IMR-90 (cell line): ENCODE measurements around the gene SYNE2. TPM values are rescaled to one million over a fixed set of nuclear protein-coding genes. Genes with fewer than 3 reads are reported as not detected.

Experiments used
- ATAC-seq: fragments of 200-7000 bp; cut with Tn5 transposase; 2 replicates; pipeline ENCODE4 v1.9.1; 2020; ENCODE audit warnings: low read depth, mild to moderate bottlenecking, moderate library complexity
- BruUV-seq: library from RNA; stranded (reverse); fragments of 400-500 nt; replicated peaks from 2 replicates; lab custom pipeline; 2021; lab: Mats Ljungman, UMichigan
- CTCF ChIA-PET: fragments of 300-600 bp; formaldehyde crosslinking; extraction: SDS; loops from one replicate; lab custom pipeline; 2021; ENCODE audit warnings: antibody characterized with exemption; lab: Yijun Ruan, JAX
- POLR2A ChIA-PET: fragments of 300-600 bp; sonication (Branson Sonifier 250); formaldehyde crosslinking; loops from one replicate; lab custom pipeline; 2022; ENCODE audit warnings: antibody characterized with exemption; ENCODE audit not compliant: unreplicated experiment; lab: Charles Lee
- DNase-seq: peaks from one replicate; pipeline ENCODE4 v3.0.0; 2013
- H2AFZ ChIP-seq: replicated peaks from 2 replicates; pipeline ENCODE3; 2013; ENCODE audit warnings: low read length, mild to moderate bottlenecking; ENCODE audit not compliant: poor library complexity
- H2AK5ac ChIP-seq: 2 replicates; pipeline ENCODE4 v1.6.1; 2013; ENCODE audit warnings: low read depth, low read length, inconsistent platforms
- H2AK9ac ChIP-seq: replicated peaks from 2 replicates; pipeline ENCODE3; 2013; ENCODE audit warnings: mild to moderate bottlenecking, low read depth, low read length, moderate library complexity; ENCODE audit not compliant: poor library complexity
- H2BK120ac ChIP-seq: 2 replicates; pipeline ENCODE4 v1.6.1; 2013; ENCODE audit warnings: low read depth, low read length, inconsistent platforms
- H2BK15ac ChIP-seq: 3 replicates; pipeline ENCODE4 v1.6.1; 2013; ENCODE audit warnings: low read depth, low read length, inconsistent platforms
- H2BK20ac ChIP-seq: 2 replicates; pipeline ENCODE4 v1.6.1; 2013; ENCODE audit warnings: low read depth, mild to moderate bottlenecking, inconsistent platforms, low read length, moderate library complexity
- H2BK5ac ChIP-seq: 2 replicates; pipeline ENCODE4 v1.6.1; 2013; ENCODE audit warnings: mild to moderate bottlenecking, low read depth, low read length, inconsistent platforms; ENCODE audit not compliant: poor library complexity, severe bottlenecking
- H3K14ac ChIP-seq: replicated peaks from 2 replicates; pipeline ENCODE4 v1.6.1; 2013; ENCODE audit warnings: low read depth, low read length, inconsistent platforms
- H3K18ac ChIP-seq: 2 replicates; pipeline ENCODE4 v1.6.1; 2013; ENCODE audit warnings: low read depth, low read length, control low read depth
- H3K23ac ChIP-seq: 2 replicates; pipeline ENCODE4 v1.6.1; 2013; ENCODE audit warnings: low read depth, low read length, inconsistent platforms
- H3K27ac ChIP-seq: 2 replicates; pipeline ENCODE4 v1.5.1; 2013; ENCODE audit warnings: mild to moderate bottlenecking, control low read depth, low read length; ENCODE audit not compliant: insufficient read depth
- H3K27me3 ChIP-seq: 2 replicates; pipeline ENCODE4 v1.6.1; 2013; ENCODE audit warnings: low read length; ENCODE audit not compliant: control insufficient read depth, insufficient read depth
- H3K36me3 ChIP-seq: 2 replicates; pipeline ENCODE4 v1.6.1; 2013; ENCODE audit warnings: low read length, mixed read lengths; ENCODE audit not compliant: control insufficient read depth, insufficient read depth
- H3K4ac ChIP-seq: 2 replicates; pipeline ENCODE4 v1.6.1; 2013; ENCODE audit warnings: low read depth, low read length, inconsistent platforms
- H3K4me1 ChIP-seq: 2 replicates; pipeline ENCODE4 v1.6.1; 2013; ENCODE audit warnings: low read length, mixed read lengths; ENCODE audit not compliant: control insufficient read depth, insufficient read depth
- H3K4me2 ChIP-seq: 2 replicates; pipeline ENCODE4 v1.6.1; 2013; ENCODE audit warnings: low read depth, mild to moderate bottlenecking, control low read depth, low read length, moderate library complexity
- H3K4me3 ChIP-seq: 2 replicates; pipeline ENCODE4 v1.5.1; 2013; ENCODE audit warnings: low read depth, mild to moderate bottlenecking, control low read depth, low read length, moderate library complexity; ENCODE audit not compliant: insufficient read depth
- H3K56ac ChIP-seq: 2 replicates; pipeline ENCODE4 v1.6.1; 2013; ENCODE audit warnings: low read length, inconsistent platforms; ENCODE audit not compliant: insufficient read depth; ENCODE audit errors: extremely low read depth
- H3K79me1 ChIP-seq, 2 experiments: 2 replicates each; pipeline ENCODE4 v1.6.1; 2013; ENCODE audit warnings: low read length in 2 of 2, inconsistent platforms in 1 of 2, low read depth in 1 of 2
- H3K9ac ChIP-seq: 2 replicates; pipeline ENCODE4 v1.6.1; 2013; ENCODE audit warnings: low read depth, low read length, control low read depth
- H3K9me1 ChIP-seq: 2 replicates; pipeline ENCODE4 v1.6.1; 2013; ENCODE audit warnings: low read length, inconsistent platforms; ENCODE audit not compliant: insufficient read depth
- H3K9me3 ChIP-seq: 2 replicates; pipeline ENCODE4 v1.6.1; 2013; ENCODE audit warnings: low read length; ENCODE audit not compliant: control insufficient read depth, insufficient read depth
- H4K20me1 ChIP-seq: 2 replicates; pipeline ENCODE4 v1.6.1; 2013; ENCODE audit warnings: low read length, inconsistent platforms; ENCODE audit not compliant: insufficient read depth
- H4K5ac ChIP-seq: 2 replicates; pipeline ENCODE4 v1.6.1; 2013; ENCODE audit warnings: mild to moderate bottlenecking, low read depth, low read length, control low read depth
- H4K8ac ChIP-seq, 2 experiments: 2 replicates each; pipeline ENCODE4 v1.6.1; 2013; ENCODE audit warnings: low read depth in 2 of 2, low read length in 2 of 2, control low read depth in 1 of 2, inconsistent platforms in 1 of 2
- H4K91ac ChIP-seq: 2 replicates; pipeline ENCODE4 v1.6.1; 2013; ENCODE audit warnings: low read depth, low read length, inconsistent platforms; ENCODE audit not compliant: insufficient read depth
- BHLHE40 ChIP-seq: fragments of 150-350 bp; IDR thresholded peaks from 2 replicates; pipeline ENCODE4 v1.6.1; 2016; ENCODE audit warnings: mild to moderate bottlenecking, low read depth, low read length
- CEBPB ChIP-seq: IDR thresholded peaks from 2 replicates; pipeline ENCODE4 v1.6.1; 2012; ENCODE audit warnings: low read depth, low read length, improper control_type of control experiment
- CHD1 ChIP-seq: IDR thresholded peaks from 2 replicates; pipeline ENCODE4 v1.6.1; 2012; ENCODE audit warnings: low read depth, low read length, improper control_type of control experiment
- CTCF ChIP-seq: conservative IDR thresholded peaks from 2 replicates; pipeline ENCODE4 v1.5.1; 2012; ENCODE audit warnings: mild to moderate bottlenecking, low read depth, low read length, improper control_type of control experiment
- ELK1 ChIP-seq: fragments of 150-350 bp; IDR thresholded peaks from 2 replicates; pipeline ENCODE4 v1.6.1; 2016; ENCODE audit warnings: low read depth, mild to moderate bottlenecking, low read length, moderate library complexity, borderline replicate concordance
- FOS ChIP-seq: fragments of 150-350 bp; IDR thresholded peaks from 2 replicates; pipeline ENCODE4 v1.6.1; 2016; ENCODE audit warnings: low read depth, low read length
- MAFK ChIP-seq: IDR thresholded peaks from 2 replicates; pipeline ENCODE4 v1.6.1; 2012; ENCODE audit warnings: low read depth, low read length, improper control_type of control experiment
- MAZ ChIP-seq: IDR thresholded peaks from 2 replicates; pipeline ENCODE4 v1.6.1; 2012; ENCODE audit warnings: low read depth, mild to moderate bottlenecking, low read length, improper control_type of control experiment, moderate library complexity, borderline replicate concordance
- MXI1 ChIP-seq: IDR thresholded peaks from 2 replicates; pipeline ENCODE4 v1.6.1; 2012; ENCODE audit warnings: low read depth, mild to moderate bottlenecking, low read length, moderate library complexity, borderline replicate concordance
- NFE2L2 ChIP-seq: fragments of 150-350 bp; IDR thresholded peaks from 2 replicates; pipeline ENCODE4 v1.6.1; 2016; ENCODE audit warnings: low read depth, mild to moderate bottlenecking, low read length
- POLR2A ChIP-seq: IDR thresholded peaks from 2 replicates; pipeline ENCODE4 v1.6.1; 2012; ENCODE audit warnings: mild to moderate bottlenecking, low read depth, low read length
- RAD21 ChIP-seq: IDR thresholded peaks from 2 replicates; pipeline ENCODE4 v1.6.1; 2012; ENCODE audit warnings: low read length, improper control_type of control experiment
- RCOR1 ChIP-seq: IDR thresholded peaks from 2 replicates; pipeline ENCODE4 v1.6.1; 2012; ENCODE audit warnings: mild to moderate bottlenecking, low read length, improper control_type of control experiment; ENCODE audit not compliant: insufficient replicate concordance
- RFX5 ChIP-seq: IDR thresholded peaks from 2 replicates; pipeline ENCODE4 v1.8.0; 2012; ENCODE audit warnings: low read depth, mild to moderate bottlenecking, low read length, moderate library complexity
- SMC3 ChIP-seq: fragments of 150-350 bp; IDR thresholded peaks from 2 replicates; pipeline ENCODE4 v1.6.1; 2016; ENCODE audit warnings: low read depth, mild to moderate bottlenecking, antibody characterized with exemption, low read length, moderate library complexity
- USF2 ChIP-seq: fragments of 150-350 bp; IDR thresholded peaks from 2 replicates; pipeline ENCODE4 v1.6.1; 2017; ENCODE audit warnings: mild to moderate bottlenecking, antibody characterized with exemption, low read length, low read depth
- WGBS, 2 experiments: methylation state at CpG; one replicate each; pipeline versions ENCODE4 v1.1.5 to v1.1.7; 2013; ENCODE audit warnings: missing lambda C conversion rate in 2 of 2; ENCODE audit not compliant: insufficient read length in 1 of 2; ENCODE audit errors: extremely low coverage in 2 of 2; 5-methylcytosine and 5-hydroxymethylcytosine counted together
- dilution Hi-C: fragments of 300-500 bp; cut with HindIII; formaldehyde crosslinking; loops from one replicate; pipeline ENCODE4 v1.14.3; 2018; ENCODE audit warnings: low sequenced_read_pairs; ENCODE audit not compliant: unreplicated experiment
- in situ Hi-C: fragments of 300-500 bp; cut with MboI; formaldehyde crosslinking; loops from 3 replicates; pipeline ENCODE4 v1.14.3; 2019; ENCODE audit warnings: low sequenced_read_pairs, inconsistent platforms, mixed read lengths
- intact Hi-C: fragments of 100-400 bp; cut with micrococcal nuclease; formaldehyde crosslinking; loops from 2 replicates; pipeline ENCODE4 v1.10.0; 2022
- polyA plus RNA-seq, 3 experiments: library from polyadenylated mRNA; depleted of rRNA; stranded (reverse); fragments of >200 nt; gene quantifications; 2 replicates each; pipeline ENCODE4 v1.2.3, GENCODE V29; 2012; ENCODE audit warnings: low replicate concordance in 1 of 3
- total RNA-seq: library from RNA; depleted of rRNA; stranded (reverse); fragments of >200 nt; gene quantifications from 2 replicates; pipeline ENCODE4 v1.2.3, GENCODE V29; 2012

Gene SYNE2
- total and polyA plus RNA-seq, 2 of the 4 experiments (the other 2 are of a cell fraction), result 5.2 to 28.9 TPM

- no peak for ATAC-seq
- H3K18ac ChIP-seq, result no peak overlapping the region
- H2BK15ac ChIP-seq, result no peak overlapping the region
- no peak overlapping the region for H3K27ac ChIP-seq
- no peaks in the 10 kb centered on the region for H3K9me3 ChIP-seq
- H3K56ac ChIP-seq, result no peak overlapping the region
- peaks cover 8% of the 10 kb centered on the region for H3K4me1 ChIP-seq
- H3K9me1 ChIP-seq, result peaks cover 11% of the 10 kb centered on the region
- no peak overlapping the region for H3K4me3 ChIP-seq
- intact Hi-C loops, result no loop called here
- POLR2A ChIA-PET, result no interaction called here
- H4K5ac ChIP-seq, result no peak overlapping the region
- H2BK5ac ChIP-seq, result no peak overlapping the region
- no peak overlapping the region for H3K9ac ChIP-seq
- TF ChIP-seq ELK1 (no peak), SMC3 (no peak), RCOR1 (no peak), MAFK (no peak), RAD21 (no peak), RFX5 (no peak), CEBPB (no peak), CHD1 (no peak), NFE2L2 (no peak), MXI1 (no peak), BHLHE40 (no peak), USF2 (no peak), POLR2A (no peak), FOS (no peak), MAZ (no peak), CTCF (no peak)
- no peak overlapping the region for H2BK120ac ChIP-seq
- no CpG with 5 or more reads among the region's 2 CpGs for WGBS, 2 experiments
- H2AFZ ChIP-seq, result no peak overlapping the region
- CTCF ChIA-PET, result no interaction called here
- H3K36me3 ChIP-seq, result no peaks in the 10 kb centered on the region
- H3K14ac ChIP-seq, result no peak overlapping the region
- dilution Hi-C loops, result no loop called here
- H3K23ac ChIP-seq, result no peak overlapping the region
- H3K4me2 ChIP-seq, result no peak overlapping the region
- no peaks in the 10 kb centered on the region for H4K20me1 ChIP-seq
- no peak overlapping the region for H3K4ac ChIP-seq
- H2AK9ac ChIP-seq, result no peak overlapping the region
- in situ Hi-C loops, result no loop called here
- peaks cover 0 to 9% of the 10 kb centered on the region in 2 experiments; a peak in 2 of 4 replicates for H3K79me1 ChIP-seq
- BruUV-seq, result no TSS peak
- H3K27me3 ChIP-seq, result peaks cover 1% of the 10 kb centered on the region; the same call in 1 of the 2 replicates
- H4K91ac ChIP-seq, result no peak overlapping the region
- no peak overlapping the region for H4K8ac ChIP-seq
- no peak for DNase-seq
- no peak overlapping the region for H2BK20ac ChIP-seq
- no peak overlapping the region for H2AK5ac ChIP-seq
Measured at GRCh38 chr14:63899953-63900352, 47.1 kb downstream of the SYNE2 start.
